ENCODE results near the gene USP33. TPM values are rescaled to one million over a fixed set of nuclear protein-coding genes. Genes with fewer than 3 reads are reported as not detected.
"Not testable (repeated sequence)": the region's sequence is repeated elsewhere in the genome, so short reads cannot be mapped to it uniquely, and the experiment has no call there.

The USP33 gene
- total and polyA plus RNA-seq, 3 donors from 2014 or later = 35.7 to 75.2 (median 66.1) TPM

DNA sequence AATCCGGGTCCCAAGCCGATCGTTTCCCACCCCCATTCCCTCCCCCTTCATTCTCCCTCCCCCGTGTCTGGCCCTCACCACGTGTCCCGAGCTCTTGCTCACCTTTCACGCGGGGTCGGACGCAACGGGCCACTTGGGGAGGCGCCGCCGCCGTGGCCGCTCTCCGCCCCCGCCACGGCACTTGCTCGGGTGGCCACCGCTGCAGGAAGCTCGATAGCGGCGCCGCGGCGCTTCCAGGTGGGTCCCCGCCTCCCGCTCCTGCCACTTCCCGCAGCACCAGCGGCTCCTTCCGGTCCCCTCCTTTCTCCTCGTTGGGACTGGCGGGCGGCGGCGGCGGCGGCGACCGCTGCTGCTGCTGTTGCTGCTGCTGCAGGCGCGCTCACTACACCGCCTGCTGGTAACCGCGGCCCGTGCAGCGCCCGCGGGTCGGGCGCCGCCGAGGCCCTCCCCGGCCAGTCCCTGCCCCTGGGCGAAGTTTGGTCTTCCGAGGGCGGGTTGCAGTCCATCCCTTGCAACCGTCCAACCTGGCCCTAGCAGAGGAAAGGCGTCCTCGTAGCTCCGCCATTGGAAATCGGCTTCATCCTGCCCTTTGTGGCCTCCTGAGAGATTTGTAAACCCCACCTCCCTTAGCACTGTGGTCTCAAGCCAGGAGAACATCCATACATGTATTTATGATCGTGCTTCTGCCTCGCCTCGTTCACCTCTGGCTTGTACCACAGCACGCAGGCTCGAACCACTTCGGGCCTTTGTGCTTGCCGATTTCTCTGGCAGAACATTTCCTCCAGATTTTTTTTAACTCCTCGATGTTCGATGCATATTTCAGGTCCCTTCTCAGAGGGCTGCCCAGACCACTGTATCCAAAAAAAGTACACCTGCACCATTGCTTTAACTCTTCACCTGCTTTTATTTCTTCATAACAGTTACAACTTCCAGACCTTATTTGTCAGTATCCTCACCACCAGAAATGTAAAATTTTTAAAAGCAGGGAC, 76.2 kb downstream of the USP33 start:
- peak overlapping the region; percentile 91 to 98 for H3K27ac ChIP-seq
- H3K27me3 ChIP-seq = no peaks in the 10 kb centered on the region
- DNase-seq = peak; percentile 92
- H3K36me3 ChIP-seq (ENCODE audit: low read depth, missing control alignments) = no peaks in the 10 kb centered on the region
- TF ChIP-seq, protein P1, sequence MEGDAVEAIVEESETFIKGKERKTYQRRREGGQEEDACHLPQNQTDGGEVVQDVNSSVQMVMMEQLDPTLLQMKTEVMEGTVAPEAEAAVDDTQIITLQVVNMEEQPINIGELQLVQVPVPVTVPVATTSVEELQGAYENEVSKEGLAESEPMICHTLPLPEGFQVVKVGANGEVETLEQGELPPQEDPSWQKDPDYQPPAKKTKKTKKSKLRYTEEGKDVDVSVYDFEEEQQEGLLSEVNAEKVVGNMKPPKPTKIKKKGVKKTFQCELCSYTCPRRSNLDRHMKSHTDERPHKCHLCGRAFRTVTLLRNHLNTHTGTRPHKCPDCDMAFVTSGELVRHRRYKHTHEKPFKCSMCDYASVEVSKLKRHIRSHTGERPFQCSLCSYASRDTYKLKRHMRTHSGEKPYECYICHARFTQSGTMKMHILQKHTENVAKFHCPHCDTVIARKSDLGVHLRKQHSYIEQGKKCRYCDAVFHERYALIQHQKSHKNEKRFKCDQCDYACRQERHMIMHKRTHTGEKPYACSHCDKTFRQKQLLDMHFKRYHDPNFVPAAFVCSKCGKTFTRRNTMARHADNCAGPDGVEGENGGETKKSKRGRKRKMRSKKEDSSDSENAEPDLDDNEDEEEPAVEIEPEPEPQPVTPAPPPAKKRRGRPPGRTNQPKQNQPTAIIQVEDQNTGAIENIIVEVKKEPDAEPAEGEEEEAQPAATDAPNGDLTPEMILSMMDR (IDR thresholded peaks at IDR 0.05) = peak; percentile 73 to 85 (median 82)
- TF ChIP-seq POLR2A (IDR thresholded peaks at IDR 0.05) = no peak
- 1% methylated on average over 35 to 62 of the region's 72 CpGs for WGBS, 2 donors
- H3K9me3 ChIP-seq = no peaks in the 10 kb centered on the region
- intact Hi-C loops (cut with DNase I; ENCODE audit: low total_unique reads) = no loop called here
- peak overlapping the region; percentile 78 to 90 for H3K4me3 ChIP-seq
- peaks cover 12% of the 10 kb centered on the region for H3K4me1 ChIP-seq

DNA sequence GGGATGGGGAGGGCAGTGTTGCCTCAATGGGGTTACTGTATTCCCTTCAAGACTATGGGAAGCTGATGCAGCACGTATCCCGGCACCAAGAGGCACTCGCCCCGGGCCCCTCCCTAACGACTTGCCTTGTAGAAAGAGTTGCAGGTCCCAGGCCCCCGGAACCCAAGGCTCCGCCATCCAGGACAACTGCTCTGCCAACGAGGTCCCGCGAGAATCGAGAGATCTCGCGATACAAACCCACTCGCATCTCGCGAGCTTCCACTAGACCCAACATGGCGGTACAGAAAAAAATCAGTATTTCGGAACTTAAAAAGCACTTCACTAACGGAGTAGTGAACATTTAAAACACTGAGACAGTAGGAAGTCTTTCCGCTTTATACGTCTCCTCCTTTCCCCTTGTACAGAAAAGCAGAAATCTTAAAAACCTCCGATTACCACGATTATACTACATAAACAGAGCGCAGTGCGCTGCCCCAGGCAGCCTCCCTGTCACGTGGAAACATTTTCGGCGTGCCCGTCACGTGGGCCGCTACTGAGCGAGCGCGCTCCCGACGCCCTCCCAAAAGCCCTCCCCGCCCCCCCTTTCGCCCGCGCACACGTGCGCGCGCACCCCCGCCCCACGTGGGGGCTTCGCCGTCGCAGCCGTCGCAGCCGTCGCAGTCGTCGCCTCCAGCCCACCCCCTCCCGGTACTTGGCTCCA, 77.0 kb downstream of the USP33 start, which contains the start of gene ZZZ3:
Gene ZZZ3 (minus strand): TSS at position 199 of the 700 bp plus-strand sequence. CDS start 49,304 bp downstream, outside the sequence.
- 1% methylated on average over 22 to 56 of the region's 56 CpGs for WGBS, 2 donors
- Histone ChIP-seq H3K27ac (peak within 1 kb of the TSS; percentile 91 to 98), H3K27me3 (no peaks in the 10 kb centered on the region), H3K4me1 (peaks cover 12% of the 10 kb centered on the region), H3K4me3 (peak within 1 kb of the TSS; percentile 78 to 90), H3K9me3 (no peaks in the 10 kb centered on the region), H3K36me3 (ENCODE audit: low read depth, missing control alignments) (no peaks in the 10 kb centered on the region)
- TF ChIP-seq POLR2A (IDR thresholded peaks at IDR 0.05) = no peak
- TF ChIP-seq, protein P1 (IDR thresholded peaks at IDR 0.05) = no peak
- peak; percentile 96 for DNase-seq
- intact Hi-C loops (cut with DNase I; ENCODE audit: low total_unique reads) = no loop called here

DNA sequence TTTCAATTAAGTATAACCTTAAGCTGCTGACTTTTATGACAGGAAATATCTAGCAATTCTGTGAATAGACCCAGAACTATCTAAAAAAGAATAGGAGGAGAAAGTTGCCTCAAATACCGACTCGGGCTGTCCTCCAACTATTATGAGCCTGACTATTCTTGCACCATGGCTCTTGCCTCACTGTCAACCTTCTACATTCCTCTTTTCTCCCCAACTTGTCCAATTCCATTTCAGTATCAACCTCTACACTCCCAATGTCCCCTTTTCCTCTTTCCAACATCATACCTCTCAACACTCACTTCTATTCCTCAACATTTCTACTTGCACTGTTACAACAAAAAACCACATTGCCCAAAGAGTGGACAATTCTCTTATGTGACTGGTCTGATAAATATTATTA, 79.5 kb downstream of the USP33 start:
- WGBS, 2 donors = 49 to 64% methylated on average over 2 of the region's 2 CpGs
- intact Hi-C loops (cut with DNase I; ENCODE audit: low total_unique reads) = no loop called here
- Histone ChIP-seq H3K9me3 (no peaks in the 10 kb centered on the region), H3K4me1 (peaks cover 12% of the 10 kb centered on the region), H3K27me3 (no peaks in the 10 kb centered on the region), H3K4me3 (no peak overlapping the region), H3K36me3 (ENCODE audit: low read depth, missing control alignments) (no peaks in the 10 kb centered on the region), H3K27ac (no peak overlapping the region)
- TF ChIP-seq, protein P1 (IDR thresholded peaks at IDR 0.05) = no peak
- TF ChIP-seq POLR2A (IDR thresholded peaks at IDR 0.05) = no peak
- DNase-seq = no peak

DNA sequence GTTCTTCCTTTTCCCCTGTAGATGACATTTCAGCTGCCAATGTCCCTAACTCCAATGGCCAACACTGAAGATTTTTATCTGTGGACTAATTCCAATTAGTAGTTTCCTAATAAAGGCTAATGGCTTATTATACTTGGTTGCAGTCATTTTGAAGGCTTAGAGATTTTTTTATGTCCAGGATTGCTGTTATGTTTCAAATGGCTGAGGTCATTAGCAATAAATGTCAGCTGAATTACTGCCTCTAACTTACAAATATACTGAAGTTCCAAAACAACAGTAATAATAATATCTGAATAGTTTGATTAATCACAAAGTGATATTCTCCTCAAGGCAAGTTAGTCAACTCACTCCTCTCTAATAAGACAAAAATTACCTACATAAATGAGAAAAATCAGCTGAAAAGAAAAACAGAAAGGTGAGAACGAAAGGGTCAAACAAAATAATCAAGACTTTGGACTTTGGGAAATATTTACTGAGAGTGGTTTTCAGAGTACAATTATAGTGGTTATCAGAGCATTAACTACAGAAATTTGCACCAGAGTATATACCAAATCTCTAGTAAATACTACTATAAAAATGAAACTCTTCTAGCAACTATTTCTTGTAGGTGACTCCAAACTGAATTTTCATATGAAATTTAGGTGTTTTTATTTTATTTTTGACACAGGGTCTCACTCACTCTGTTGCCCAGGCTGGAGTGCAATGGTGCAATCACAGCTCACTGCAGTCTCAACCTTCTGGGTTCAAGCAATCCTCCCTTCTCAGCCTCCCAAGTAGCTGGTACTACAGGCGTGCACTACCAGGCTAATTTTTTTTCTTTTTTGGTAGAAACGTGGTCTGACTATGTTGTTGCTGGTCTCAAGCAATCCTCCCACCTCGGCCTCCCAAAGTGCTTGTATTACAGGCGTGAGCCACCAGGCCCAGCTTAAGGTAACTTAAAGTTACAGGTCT, 80.7 kb downstream of the USP33 start:
- WGBS, 2 donors = 82 to 83% methylated on average over 5 of the region's 5 CpGs
- H3K27me3 ChIP-seq = no peaks in the 10 kb centered on the region
- no peak for DNase-seq

DNA sequence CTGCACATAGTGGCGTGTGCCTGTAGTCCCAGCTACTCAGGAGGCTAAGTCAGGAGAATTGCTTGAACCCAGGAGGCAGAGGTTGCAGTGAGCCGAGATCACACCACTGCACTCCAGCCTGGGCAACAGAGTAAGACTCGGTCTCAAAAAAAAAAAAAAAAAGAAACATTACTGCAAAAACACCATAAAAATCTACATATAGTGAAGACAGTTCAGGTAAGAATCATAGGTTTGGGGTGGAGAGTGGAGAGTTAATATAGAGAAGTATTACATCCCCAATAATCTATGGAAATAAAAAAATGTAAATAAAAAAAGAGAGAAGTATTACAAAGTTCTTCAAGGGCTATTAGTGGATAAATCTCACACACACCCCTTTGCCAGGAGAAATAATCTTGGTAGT, 84.8 kb downstream of the USP33 start:
- 90 to 97% methylated on average over 3 of the region's 3 CpGs for WGBS, 2 donors
- H3K27ac ChIP-seq; H3K4me3 ChIP-seq; intact Hi-C loops (cut with DNase I; ENCODE audit: low total_unique reads); DNase-seq; H3K4me1 ChIP-seq; H3K9me3 ChIP-seq; H3K27me3 ChIP-seq; H3K36me3 ChIP-seq (ENCODE audit: low read depth, missing control alignments): not testable (repeated sequence)

More for the DNA sequence above, 80.7 kb downstream of the USP33 start:
- Histone ChIP-seq H3K4me3 (no peak overlapping the region), H3K36me3 (ENCODE audit: low read depth, missing control alignments) (no peaks in the 10 kb centered on the region), H3K4me1 (peaks cover 12% of the 10 kb centered on the region), H3K27ac (no peak overlapping the region), H3K9me3 (no peaks in the 10 kb centered on the region)
- TF ChIP-seq, protein P1 (IDR thresholded peaks at IDR 0.05) = no peak
- TF ChIP-seq POLR2A (IDR thresholded peaks at IDR 0.05) = no peak
- intact Hi-C loops (cut with DNase I; ENCODE audit: low total_unique reads) = no loop called here
